Ureter (tissue), 1 donor: ENCODE measurements around the gene FAR2. TPM values are rescaled to one million over a fixed set of nuclear protein-coding genes. Genes with fewer than 3 reads are reported as not detected.
"Not testable (repeated sequence)": the region's sequence is repeated elsewhere in the genome, so short reads cannot be mapped to it uniquely, and the experiment has no call there.

Experiments used
- DNase-seq: peaks from one replicate; pipeline ENCODE4 v3.0.0-alpha.2; 2020; ENCODE audit warnings: low spot score
- total RNA-seq: library from RNA; stranded (reverse); gene quantifications from one replicate; pipeline ENCODE4 v1.2.4, GENCODE V29; 2023
- donor health status: DM: yes; HTN: yes; CAD: no.

Gene FAR2
- total RNA-seq, 1 donor from 2014 or later, result 10.1 TPM

DNA sequence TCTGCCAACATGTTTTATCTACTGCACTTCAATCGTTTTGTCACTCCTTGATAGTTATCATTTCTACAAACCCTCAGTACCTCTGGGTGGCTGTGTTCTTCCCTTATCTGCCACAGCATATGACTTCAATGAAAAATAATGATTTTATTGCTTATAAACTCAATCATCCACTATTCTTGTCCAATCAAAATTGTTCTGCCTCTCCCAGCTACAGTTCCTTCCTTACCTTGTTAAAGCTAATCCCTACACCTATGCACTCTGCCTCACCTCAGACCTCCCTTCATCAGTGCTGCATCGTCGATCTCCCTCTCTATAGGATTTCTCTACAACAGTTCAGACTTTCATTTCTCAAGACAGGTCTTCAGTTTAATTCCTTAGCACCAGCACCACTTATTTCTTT, 173.1 kb downstream of the FAR2 start:
- no peak for DNase-seq

DNA sequence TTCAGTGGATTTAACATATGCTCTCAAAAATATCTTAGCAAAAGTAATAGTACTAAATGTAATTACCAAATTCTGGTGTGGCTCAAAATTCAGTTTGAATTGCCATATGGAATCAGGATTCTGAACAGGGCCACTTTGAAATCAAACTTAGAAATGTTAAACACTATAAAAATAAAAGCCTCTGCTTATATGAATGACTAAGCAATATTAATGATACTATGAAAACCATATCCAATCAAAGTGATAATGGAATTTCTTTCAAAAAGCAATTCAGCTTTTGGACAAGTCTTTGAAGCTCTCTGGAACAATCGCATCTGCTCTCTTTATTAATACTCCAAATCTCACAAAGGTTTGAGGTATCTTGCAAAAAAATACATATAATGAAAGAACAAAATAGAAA, 180.3 kb downstream of the FAR2 start:
- no peak for DNase-seq

GRCh38 chr12:29333178-29333577, 184.1 kb downstream of the FAR2 start:
- DNase-seq, result no peak

DNA sequence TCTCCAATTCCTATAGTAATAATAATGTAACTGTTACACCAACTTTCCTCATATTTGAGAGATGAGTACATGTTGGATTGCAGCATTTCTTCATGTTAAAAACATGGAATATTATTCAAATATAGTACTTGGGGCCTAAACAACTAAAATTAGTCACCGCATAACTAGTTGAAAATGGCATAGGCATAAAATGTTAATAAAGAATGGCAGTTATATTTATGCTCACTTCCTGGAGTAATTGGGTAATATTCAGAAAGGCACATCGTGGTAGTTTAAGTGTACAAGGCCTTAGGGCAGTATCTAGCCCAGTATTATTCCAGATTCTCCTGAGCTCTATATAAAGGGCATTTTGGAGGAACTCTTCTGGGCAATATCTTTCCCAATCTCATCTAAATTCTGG, 185.9 kb downstream of the FAR2 start:
- DNase-seq, result no peak

- no peak for DNase-seq
Measured at GRCh38 chr12:29337325-29337724, 188.2 kb downstream of the FAR2 start.

- no peak for DNase-seq
Measured at GRCh38 chr12:29343022-29343799, 194.1 kb downstream of the FAR2 start.

DNA sequence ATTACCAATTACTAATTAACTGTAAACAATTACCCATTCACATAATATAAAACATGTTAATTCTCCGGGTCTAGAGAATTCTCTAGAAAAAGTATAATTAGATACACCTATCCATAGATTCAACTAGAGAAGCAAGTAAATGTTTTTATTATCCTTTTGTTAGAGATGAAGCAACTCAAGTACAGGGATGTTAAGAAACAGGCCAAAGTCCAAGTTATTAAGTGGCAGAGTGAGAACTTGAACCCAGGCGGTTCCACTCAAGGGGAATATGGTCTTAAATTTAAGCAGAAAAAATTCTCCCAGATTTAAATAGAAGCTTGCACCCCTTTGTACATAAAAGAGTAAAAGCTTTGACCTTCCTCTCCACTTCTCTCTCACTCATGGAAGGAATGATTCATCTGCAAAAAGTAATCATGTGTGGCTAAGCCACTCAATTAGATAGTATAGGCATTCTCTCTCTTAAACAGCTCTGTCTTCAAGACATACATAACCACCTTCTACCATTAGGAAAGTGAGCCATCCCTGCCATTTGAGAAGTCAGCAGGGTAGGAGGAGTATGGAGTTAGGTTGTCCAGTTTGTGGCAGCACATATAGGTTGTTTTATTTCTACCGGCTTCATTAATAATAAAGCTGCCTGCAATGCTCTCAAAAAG, 197.8 kb downstream of the FAR2 start:
- no peak for DNase-seq

- no peak for DNase-seq
Measured at GRCh38 chr12:29350080-29350479, 201.0 kb downstream of the FAR2 start.

- DNase-seq, result no peak
Measured at GRCh38 chr12:29354954-29355353, 205.9 kb downstream of the FAR2 start.

DNA sequence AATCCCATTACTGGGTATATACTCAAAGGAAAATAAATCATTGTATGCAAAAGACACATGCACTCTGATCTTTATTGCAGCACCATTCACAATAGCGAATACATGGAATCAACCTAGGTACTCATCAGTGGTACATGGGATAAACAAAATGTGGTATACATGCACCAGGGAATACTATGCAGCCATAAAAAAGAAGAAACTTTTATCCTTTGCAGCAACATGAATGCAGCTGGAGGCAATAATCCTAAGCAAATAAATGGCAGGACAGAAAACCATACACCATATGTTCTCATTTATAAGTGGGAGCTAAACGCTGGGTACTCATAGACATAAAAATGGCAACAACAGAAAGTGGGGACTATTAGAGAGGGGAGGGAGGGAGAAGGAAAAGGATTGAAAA, 216.0 kb downstream of the FAR2 start:
- DNase-seq, result no peak

- no peak for DNase-seq
Measured at GRCh38 chr12:29374012-29374411, 224.9 kb downstream of the FAR2 start.

GRCh38 chr12:29374913-29375312, 225.8 kb downstream of the FAR2 start:
- no peak for DNase-seq

- DNase-seq, result no peak
Measured at GRCh38 chr12:29376118-29376517, 227.0 kb downstream of the FAR2 start.

DNA sequence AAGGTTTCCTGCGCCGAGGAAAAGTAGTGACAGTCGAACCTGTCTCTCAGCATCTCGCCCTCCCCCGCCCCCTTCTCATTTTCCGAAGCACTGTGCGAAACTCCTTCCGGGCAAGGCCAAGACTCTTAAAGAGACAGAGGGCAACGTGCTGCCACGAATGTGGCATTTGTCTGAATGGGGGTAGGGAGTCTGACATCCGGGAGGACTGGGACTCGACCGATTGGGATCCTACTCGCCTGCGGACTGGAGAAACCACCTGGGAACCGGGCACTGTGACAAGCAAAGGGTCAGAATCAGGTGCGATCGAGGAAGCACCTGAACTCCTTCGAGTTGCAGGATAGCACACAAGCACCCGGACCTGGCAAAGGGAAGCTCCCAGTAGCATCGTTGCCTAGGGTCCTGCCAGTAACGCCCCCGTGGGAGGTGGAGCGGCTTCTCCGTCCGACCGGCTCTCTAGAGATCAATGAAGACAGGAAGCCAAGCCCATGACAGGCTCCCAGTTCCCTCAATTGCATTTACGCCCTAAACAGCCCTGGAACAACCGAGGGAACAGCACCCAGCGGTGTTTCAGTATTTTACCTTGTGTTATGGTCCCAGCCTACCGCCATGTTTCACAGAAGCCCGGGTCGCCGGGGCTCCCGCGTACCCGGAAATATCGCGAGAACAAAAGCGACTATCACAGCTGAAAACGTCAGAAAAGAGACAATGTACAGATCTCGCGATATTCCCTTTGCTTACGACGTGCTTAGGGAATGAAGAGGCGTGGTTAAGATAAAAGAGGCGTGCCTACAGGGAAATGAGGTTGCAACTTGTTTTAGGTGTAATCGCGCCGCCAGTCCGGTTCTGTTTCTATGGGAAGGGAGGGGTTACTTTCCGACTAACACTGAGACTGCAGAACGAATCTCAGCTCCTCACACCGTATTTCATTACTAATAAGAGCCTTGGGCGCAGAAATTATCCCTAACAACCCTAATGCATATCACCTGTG, 231.8 kb downstream of the FAR2 start, which contains the start of gene ERGIC2:
TSS of gene ERGIC2 (minus strand) at position 637 of the 988 bp plus-strand sequence. CDS start 9,539 bp downstream, outside the sequence.
- DNase-seq, result peak; percentile 95

GRCh38 chr12:29382251-29382650, 233.2 kb downstream of the FAR2 start:
- no peak for DNase-seq

- DNase-seq, result not testable (repeated sequence)
Measured at GRCh38 chr12:29385194-29385593, 236.1 kb downstream of the FAR2 start.

Other genes starting within 250 kb of the FAR2 start
- gene ERGIC2, start 231.9 kb downstream of the FAR2 start, total RNA-seq, result 88.8 TPM